OCI-LY7 (cell line): Measurements from ENCODE around the gene ZNF438.

Source experiments
- EZH2phosphoT487 ChIP-seq: fragments of 200-600 bp; sonication (generic); IDR thresholded peaks from 2 replicates; pipeline ENCODE4 v1.6.1; 2018; ENCODE audit warnings: low read depth, borderline replicate concordance, mild to moderate bottlenecking, mixed run types, antibody characterized with exemption, low read length, moderate library complexity, mixed read lengths
- TF ChIP-seq, protein P1 (sequence below): fragments of 200-600 bp; sonication (generic); conservative IDR thresholded peaks from 2 replicates; pipeline ENCODE4 v1.5.1; 2014; ENCODE audit warnings: mild to moderate bottlenecking, antibody characterized with exemption, low read length, moderate library complexity, mixed read lengths

DNA sequence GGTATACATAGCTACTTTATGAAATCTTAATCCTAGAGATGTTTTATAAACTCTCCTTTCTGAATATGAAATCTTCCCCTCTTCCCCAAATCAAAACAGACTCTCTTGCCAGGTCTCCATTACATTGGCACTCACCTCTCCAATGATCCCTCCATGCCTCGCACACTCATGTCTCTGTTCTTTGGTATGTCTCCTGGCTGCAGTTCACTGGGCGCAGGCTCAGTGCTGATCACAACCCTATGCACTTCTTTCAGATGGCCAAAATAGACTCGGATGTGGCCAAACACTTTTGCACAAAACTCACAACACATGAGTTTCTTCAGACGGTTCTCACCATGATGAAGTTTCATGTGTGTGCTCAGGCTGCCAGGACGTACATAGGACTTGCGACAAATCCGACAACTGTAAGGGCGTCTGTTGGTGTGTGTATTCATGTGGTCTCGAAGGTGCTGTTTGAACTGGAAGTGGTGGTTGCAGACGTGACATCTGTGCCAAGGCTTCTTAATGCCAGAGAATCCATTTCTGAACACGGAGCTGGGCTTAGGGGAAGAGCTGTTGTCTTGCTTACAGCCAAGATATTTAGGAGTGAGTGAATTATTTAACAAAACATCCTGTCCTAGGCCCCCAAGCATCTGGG, 183.2 kb downstream of the ZNF438 start:
- TF ChIP-seq, protein P1, sequence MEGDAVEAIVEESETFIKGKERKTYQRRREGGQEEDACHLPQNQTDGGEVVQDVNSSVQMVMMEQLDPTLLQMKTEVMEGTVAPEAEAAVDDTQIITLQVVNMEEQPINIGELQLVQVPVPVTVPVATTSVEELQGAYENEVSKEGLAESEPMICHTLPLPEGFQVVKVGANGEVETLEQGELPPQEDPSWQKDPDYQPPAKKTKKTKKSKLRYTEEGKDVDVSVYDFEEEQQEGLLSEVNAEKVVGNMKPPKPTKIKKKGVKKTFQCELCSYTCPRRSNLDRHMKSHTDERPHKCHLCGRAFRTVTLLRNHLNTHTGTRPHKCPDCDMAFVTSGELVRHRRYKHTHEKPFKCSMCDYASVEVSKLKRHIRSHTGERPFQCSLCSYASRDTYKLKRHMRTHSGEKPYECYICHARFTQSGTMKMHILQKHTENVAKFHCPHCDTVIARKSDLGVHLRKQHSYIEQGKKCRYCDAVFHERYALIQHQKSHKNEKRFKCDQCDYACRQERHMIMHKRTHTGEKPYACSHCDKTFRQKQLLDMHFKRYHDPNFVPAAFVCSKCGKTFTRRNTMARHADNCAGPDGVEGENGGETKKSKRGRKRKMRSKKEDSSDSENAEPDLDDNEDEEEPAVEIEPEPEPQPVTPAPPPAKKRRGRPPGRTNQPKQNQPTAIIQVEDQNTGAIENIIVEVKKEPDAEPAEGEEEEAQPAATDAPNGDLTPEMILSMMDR, result no peak
- TF ChIP-seq EZH2phosphoT487, result no peak
